Measurements from ENCODE around the gene ACADL. TPM values are rescaled to one million over a fixed set of nuclear protein-coding genes. Genes with fewer than 3 reads are reported as not detected.

ACADL gene
- total RNA-seq, 2 experiments from 2014 or later: not detected

DNA sequence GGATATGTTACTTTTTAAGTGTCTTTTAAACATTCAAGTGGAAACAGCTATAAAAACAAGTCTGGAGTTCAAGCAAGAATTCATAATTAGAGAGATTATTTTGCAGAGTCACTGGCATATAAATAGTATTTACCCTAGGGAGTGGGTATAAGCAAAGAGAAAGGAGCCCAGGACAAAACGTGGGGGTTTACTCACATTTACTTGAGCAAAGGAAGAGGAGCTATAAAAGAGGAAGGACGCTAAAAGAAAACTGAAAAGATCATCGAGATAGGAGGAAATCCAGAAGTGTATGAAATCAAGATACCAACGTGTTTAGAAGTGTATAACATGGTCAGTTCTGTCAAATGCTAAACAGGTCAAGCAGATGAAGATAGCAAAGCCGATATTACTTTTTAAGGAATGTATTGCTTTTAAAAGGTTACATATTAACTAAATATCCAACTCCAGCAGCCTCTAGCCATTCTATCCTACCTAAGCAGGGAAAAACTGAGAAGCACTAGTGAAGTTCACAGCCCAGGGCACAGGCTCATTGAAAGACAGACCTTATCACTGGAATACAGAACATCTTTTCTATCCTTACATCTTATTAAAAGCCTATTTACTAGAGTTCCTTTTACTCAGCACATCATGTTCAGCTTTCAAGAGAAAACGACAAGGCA, 62.7 kb downstream of the ACADL start:
- intact Hi-C loops (cut with micrococcal nuclease): no loop called here
- Mint-ChIP-seq H3K4me1 (ENCODE audit: low read depth) (peaks cover 20% of the 10 kb centered on the region), H3K9me3 (no peaks in the 10 kb centered on the region), H3K4me3 (no peak overlapping the region), H3K27me3 (ENCODE audit: low read depth) (no peaks in the 10 kb centered on the region), H3K36me3 (ENCODE audit: low read depth) (peaks cover 12% of the 10 kb centered on the region), H3K27ac (no peak overlapping the region)
- CTCF ChIA-PET: interaction anchor here (1.2 kb wide), 1 partner anchor 16 kb away, joined by 4 read pairs; no protein-coding TSS in a partner anchor
- DNase-seq: no peak

DNA sequence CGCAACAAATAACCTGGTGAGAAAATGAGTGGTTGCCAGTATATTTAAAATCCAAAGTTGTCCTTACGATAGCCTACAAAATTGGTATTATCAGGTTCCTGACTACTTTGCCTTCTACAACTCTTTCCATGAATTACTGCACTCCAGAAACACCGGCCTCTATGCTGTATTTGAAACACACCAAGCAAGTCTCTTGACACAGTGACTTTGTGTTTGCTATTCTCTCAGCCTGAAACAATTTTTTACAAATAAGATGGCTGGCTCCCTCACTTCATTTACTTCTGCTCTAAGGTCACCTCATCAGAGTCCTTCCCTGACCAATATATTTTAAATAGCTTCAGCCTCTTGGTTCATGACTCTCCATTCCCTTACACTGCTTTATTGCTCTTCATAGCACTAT, 66.2 kb downstream of the ACADL start:
- Mint-ChIP-seq H3K4me1 (ENCODE audit: low read depth) (peaks cover 16% of the 10 kb centered on the region), H3K36me3 (ENCODE audit: low read depth) (peaks cover 22% of the 10 kb centered on the region), H3K4me3 (no peak overlapping the region), H3K9me3 (no peaks in the 10 kb centered on the region), H3K27ac (no peak overlapping the region), H3K27me3 (ENCODE audit: low read depth) (no peaks in the 10 kb centered on the region)
- DNase-seq: no peak
- CTCF ChIA-PET: no interaction called here
- intact Hi-C loops (cut with micrococcal nuclease): no loop called here

DNA sequence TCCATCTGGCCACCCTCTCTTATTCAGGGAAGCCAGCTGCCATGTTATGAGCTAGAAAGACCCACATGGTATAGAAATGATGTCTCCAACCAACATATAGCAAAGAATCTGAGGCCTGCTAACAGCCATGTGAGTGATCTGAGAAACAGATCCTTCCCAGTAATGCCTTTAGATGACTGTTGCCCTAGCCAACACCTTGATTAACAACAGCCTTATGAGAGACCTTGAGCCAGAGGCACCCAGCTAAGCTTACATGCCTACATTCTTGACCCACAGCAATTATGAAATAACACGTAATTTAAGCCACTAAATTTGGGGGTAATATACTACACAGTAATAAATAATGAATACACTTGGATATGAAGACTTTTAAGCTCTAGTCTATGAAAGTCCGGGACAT, 67.0 kb downstream of the ACADL start:
- CTCF ChIA-PET: no interaction called here
- intact Hi-C loops (cut with micrococcal nuclease): no loop called here

DNA sequence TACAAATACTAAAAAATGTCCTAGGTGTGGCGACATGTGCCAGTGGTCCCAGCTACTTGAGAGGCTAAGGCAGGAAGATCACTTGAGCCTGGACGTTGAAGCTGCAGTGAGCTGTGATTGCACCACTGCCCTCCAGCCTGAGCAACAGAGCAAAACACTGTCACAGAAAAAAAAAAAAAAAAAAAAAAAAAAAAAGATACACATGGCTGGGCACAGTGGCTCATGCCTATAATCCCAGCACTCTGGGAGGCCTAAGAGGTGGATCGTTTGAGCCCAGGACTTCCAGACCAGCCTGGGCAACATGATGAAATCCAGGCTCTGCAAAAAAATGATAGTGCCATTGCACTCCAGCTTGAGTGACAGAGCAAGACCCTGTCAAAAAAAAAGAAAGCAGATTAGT, 67.7 kb downstream of the ACADL start:
- no peaks in the 10 kb centered on the region for H3K27me3 Mint-ChIP-seq (ENCODE audit: low read depth)

More for the DNA sequence above, 67.0 kb downstream of the ACADL start:
- H3K9me3 Mint-ChIP-seq: no peaks in the 10 kb centered on the region
- peaks cover 28% of the 10 kb centered on the region for H3K36me3 Mint-ChIP-seq (ENCODE audit: low read depth)
- DNase-seq: no peak
- H3K4me3 Mint-ChIP-seq: no peak overlapping the region
- peaks cover 14% of the 10 kb centered on the region for H3K4me1 Mint-ChIP-seq (ENCODE audit: low read depth)
- no peaks in the 10 kb centered on the region for H3K27me3 Mint-ChIP-seq (ENCODE audit: low read depth)
- H3K27ac Mint-ChIP-seq: no peak overlapping the region

DNA sequence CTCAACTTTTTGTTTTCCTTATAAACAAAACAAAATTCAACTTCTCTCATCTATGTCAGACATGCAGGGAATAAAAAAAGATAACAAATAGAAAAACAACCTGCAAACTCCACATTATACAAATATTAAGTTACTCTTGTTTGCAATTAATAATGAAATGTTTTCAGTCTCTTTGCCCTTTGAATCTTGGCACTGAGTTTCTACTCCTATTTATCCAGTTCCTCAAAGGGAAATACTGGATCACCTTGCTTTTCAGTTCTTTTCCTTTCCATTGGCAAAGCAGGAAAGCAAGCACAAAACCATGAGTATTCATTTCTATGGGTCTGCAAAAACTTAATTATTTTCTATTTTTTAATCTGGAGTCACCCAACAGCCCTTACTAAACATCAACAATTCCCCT, 77.6 kb downstream of the ACADL start:
- no peak for DNase-seq
- intact Hi-C loops (cut with micrococcal nuclease): no loop called here
- CTCF ChIA-PET: no interaction called here
- Mint-ChIP-seq H3K4me3 (no peak overlapping the region), H3K9me3 (peaks cover 10% of the 10 kb centered on the region), H3K27me3 (ENCODE audit: low read depth) (no peaks in the 10 kb centered on the region), H3K27ac (no peak overlapping the region), H3K36me3 (ENCODE audit: low read depth) (peaks cover 42% of the 10 kb centered on the region), H3K4me1 (ENCODE audit: low read depth) (peaks cover 1% of the 10 kb centered on the region)

More for the DNA sequence above, 67.7 kb downstream of the ACADL start:
- CTCF ChIA-PET: interaction anchor here (0.5 to 1.1 kb wide), 2 partner anchors 41 to 186 kb away, joined by 3 read pairs; no protein-coding TSS in a partner anchor
- intact Hi-C loops (cut with micrococcal nuclease): no loop called here
- H3K4me3 Mint-ChIP-seq: no peak overlapping the region
- no peak overlapping the region for H3K27ac Mint-ChIP-seq
- H3K4me1 Mint-ChIP-seq (ENCODE audit: low read depth): peaks cover 7% of the 10 kb centered on the region
- DNase-seq: no peak
- no peaks in the 10 kb centered on the region for H3K9me3 Mint-ChIP-seq
- H3K36me3 Mint-ChIP-seq (ENCODE audit: low read depth): peaks cover 25% of the 10 kb centered on the region

Other genes starting within 250 kb of the ACADL start
- 10 to 100 TPM; 43.9 to 46.2 TPM for gene RPE, start 222.8 kb downstream of the ACADL start, total RNA-seq
- gene KANSL1L, start 54.0 kb downstream of the ACADL start, total RNA-seq: 1 to 10 TPM; 4.4 to 4.8 TPM
- not detected for gene MYL1, start 89.7 kb upstream of the ACADL start, total RNA-seq

Data from activated naive CD4-positive, alpha-beta T cell treated with anti-CD3 and anti-CD28 coated beads for 36 hours (primary cell).